Retina (tissue), 1 donor: Measurements from ENCODE around the gene KRTAP9-8.
"Not testable (repeated sequence)": the region's sequence is repeated elsewhere in the genome, so short reads cannot be mapped to it uniquely, and the experiment has no call there.

ENCODE experiments used
- DNase-seq: peaks from one replicate; pipeline ENCODE4 v3.0.0-alpha.2; 2016

The KRTAP9-8 gene

GRCh38 chr17:41256291-41256685 is 18.5 kb downstream of the KRTAP9-8 start:
- DNase-seq = no peak

DNA sequence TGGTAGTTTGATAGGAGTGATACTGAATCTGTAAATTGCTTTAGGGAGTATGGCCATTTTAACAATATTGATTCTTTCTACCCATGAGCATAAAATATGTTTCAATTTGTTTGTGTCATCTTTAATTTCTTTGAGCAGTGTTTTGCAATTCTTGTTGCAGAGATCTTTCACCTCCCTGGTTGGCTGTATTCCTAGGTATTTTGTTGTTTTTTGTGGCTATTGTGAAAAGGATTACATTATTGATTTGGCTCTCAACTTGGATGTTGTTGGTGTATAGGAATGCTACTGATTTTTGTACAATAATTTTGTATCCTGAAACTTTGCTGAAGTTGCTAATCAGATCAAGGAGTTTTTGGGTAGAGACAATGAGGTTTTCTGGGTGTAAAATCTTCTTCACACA is 20.6 kb downstream of the KRTAP9-8 start:
- no peak for DNase-seq

DNA sequence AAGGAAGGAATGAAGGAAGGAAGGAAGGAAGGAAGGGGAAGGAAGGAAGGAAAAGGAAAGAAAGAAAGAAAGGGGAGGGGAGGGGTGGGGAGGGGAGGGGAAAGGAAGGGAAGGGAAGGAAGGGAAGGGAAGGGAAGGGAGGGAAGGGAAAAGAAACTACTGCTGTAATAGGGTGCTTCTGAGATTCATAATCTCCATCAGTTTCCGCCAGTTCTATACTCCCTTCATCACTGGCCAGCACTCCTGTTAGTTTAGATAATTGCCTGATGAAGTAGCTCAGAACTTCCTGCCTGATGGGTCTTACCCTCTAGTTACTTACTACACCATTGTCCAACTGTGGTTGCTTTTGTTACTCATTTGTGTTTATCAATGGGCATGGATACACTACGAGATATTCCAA is 25.4 kb downstream of the KRTAP9-8 start:
- DNase-seq = no peak

GRCh38 chr17:41264599-41264998 is 26.8 kb downstream of the KRTAP9-8 start:
- DNase-seq = no peak

DNA sequence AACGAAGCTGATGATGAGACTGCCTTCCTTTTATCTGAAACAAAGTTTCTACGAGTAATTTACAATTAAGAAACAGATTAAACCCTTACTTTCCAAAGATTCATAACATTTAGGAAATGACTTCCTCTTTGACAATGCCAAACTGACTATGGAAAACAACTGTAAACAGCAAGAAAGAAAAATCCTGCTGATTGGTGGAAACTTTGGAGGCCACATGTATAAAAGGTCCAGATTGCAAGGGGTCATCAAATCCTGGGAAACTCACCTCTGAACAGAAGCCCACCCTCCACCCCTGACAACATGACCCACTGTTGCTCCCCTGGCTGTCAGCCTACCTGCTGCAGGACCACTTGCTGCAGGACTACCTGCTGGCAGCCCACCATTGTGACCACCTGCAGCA is 27.3 kb downstream of the KRTAP9-8 start, which contains the start of gene KRTAP9-6:
Gene KRTAP9-6 (plus strand): TSS at position 301 of the 400 bp plus-strand sequence. CDS start 0 bp downstream, at position 301.
- DNase-seq = no peak

- DNase-seq = no peak
Observed at GRCh38 chr17:41267711-41268110, 29.9 kb downstream of the KRTAP9-8 start.

DNA sequence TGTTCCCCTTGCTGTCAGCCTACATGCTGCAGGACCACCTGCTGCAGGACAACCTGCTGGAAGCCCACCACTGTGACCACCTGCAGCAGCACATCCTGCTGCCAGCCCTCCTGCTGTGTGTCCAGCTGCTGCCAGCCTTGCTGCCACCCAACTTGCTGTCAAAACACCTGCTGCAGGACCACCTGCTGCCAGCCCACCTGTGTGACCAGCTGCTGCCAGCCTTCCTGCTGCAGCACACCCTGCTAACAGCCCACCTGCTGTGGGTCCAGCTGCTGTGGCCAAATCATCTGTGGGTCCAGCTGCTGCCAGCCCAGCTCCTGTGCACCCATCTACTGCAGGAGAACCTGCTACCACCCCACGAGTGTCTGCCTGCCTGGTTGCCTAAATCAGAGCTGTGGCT is 33.5 kb downstream of the KRTAP9-8 start:
- not testable (repeated sequence) for DNase-seq

- DNase-seq = no peak
Observed at GRCh38 chr17:41271858-41272257, 34.1 kb downstream of the KRTAP9-8 start.

GRCh38 chr17:41275648-41276190 is 37.9 kb downstream of the KRTAP9-8 start, which contains the start of gene KRTAP9-7:
Gene KRTAP9-7 (plus strand): TSS chr17:41275698. CDS start chr17:41275698, 0 bp downstream.
- DNase-seq = not testable (repeated sequence)

DNA sequence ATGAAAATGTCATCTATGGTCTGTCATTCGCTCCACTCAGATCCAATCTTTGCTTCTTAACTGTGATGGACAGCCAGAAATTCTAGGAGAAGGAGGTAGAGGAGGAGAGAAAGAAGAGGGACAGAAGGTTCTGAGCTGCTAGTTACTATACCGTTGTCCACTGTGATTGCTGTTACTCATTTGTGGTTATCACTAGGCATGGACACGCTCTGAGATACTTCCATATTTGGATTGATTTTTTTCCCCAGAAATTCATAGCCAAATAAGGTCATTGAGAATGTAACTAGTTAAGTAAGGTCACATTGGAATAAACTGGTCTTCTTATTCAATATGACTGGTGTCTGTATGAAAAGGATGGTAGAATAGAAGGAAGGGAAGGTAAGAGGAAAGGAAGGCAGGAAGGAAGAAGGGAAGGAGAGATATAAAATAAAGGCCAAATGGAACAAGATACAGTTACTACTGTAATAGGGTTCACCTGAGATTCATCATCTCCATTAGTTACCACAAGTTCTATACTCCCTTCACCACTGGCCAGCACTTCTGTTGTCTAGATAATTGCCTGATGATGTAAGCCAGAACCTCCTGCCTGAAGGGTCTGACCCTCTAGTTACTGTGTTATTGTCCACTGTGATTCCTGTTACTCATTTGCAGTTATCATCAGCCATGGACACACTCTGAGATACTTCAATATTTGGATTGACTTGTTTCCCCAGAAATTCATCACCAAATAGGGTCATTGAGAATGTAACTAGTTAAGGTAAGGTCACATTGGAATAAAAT is 40.6 kb downstream of the KRTAP9-8 start:
- DNase-seq = no peak

- DNase-seq = no peak
Observed at GRCh38 chr17:41284043-41284442, 46.2 kb downstream of the KRTAP9-8 start.

DNA sequence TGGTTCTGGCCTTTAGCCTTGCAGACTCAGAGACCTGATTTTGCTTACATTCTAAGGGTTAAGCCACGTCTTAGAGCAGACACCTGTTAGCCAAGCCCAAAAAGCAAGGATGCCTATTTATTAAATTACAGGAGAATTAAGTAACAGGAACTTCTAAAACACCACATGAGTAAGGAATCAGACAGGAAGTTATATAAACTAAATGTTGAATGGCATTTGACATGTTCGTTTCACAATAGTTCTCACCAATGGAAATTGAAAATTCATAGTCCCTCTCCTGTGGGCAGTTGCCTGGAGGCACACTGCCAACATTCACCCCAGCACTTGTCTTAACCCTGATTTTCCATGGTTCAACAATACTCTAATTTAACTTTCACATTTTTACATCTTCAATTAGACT is 46.7 kb downstream of the KRTAP9-8 start:
- DNase-seq = no peak

- no peak for DNase-seq
Observed at GRCh38 chr17:41287050-41287449, 49.3 kb downstream of the KRTAP9-8 start.
